A549 (cell line): Measurements from ENCODE around the gene ADCY3. TPM values are rescaled to one million over a fixed set of nuclear protein-coding genes. Genes with fewer than 3 reads are reported as not detected.

Source experiments
- ATAC-seq, 2 experiments: fragments of 200-7000 bp in 1 of 2; fragments of >200 bp in 1 of 2; cut with Nextera tagmentation in 1 of 2; cut with Tn5 transposase in 1 of 2; 3 replicates each; pipeline versions ENCODE4 v1.8.0 to v1.9.1; 2018 to 2020; ENCODE audit warnings: mild to moderate bottlenecking in 1 of 2, moderate library complexity in 1 of 2
- CTCF ChIA-PET: fragments of 300-600 bp; sonication (Branson Sonifier 250); formaldehyde crosslinking; extraction: SDS; loops from one replicate; lab custom pipeline; 2021; ENCODE audit warnings: antibody characterized with exemption, inconsistent platforms; lab: Yijun Ruan, JAX
- POLR2A ChIA-PET: fragments of 350-600 bp; formaldehyde crosslinking; extraction: SDS; loops from one replicate; lab custom pipeline; 2021; ENCODE audit warnings: antibody characterized with exemption, inconsistent platforms; lab: Yijun Ruan, JAX
- DNase-seq, 2 experiments: peaks; one replicate each; pipeline versions ENCODE4 v3.0.0 to v3.0.0-alpha.2; 2011 to 2016; ENCODE audit warnings: low read depth in 1 of 2, low spot score in 1 of 2
- FAIRE-seq: peaks from 2 replicates; lab custom pipeline; 2011; peaks lifted over from hg19 to GRCh38; lab: Jason Lieb, UNC
- H3K27ac ChIP-seq, 2 experiments: fragments of >200 bp; sonication (Bioruptor Twin); formaldehyde crosslinking; 3 replicates each; pipeline ENCODE4 v1.5.1; 2016 to 2017
- H3K4me1 ChIP-seq: fragments of >200 bp; sonication (Bioruptor Twin); formaldehyde crosslinking; 3 replicates; pipeline ENCODE4 v1.6.1; 2016
- H3K4me2 ChIP-seq: fragments of >200 bp; sonication (Bioruptor Twin); formaldehyde crosslinking; 3 replicates; pipeline ENCODE4 v1.6.1; 2016
- H3K4me3 ChIP-seq: fragments of >200 bp; sonication (Bioruptor Twin); formaldehyde crosslinking; 3 replicates; pipeline ENCODE4 v1.5.1; 2016
- H3K9me3 ChIP-seq: fragments of >200 bp; sonication (Bioruptor Twin); formaldehyde crosslinking; 3 replicates; pipeline ENCODE4 v1.6.1; 2016
- EHF ChIP-seq: fragments of 250-450 bp; sonication (Bioruptor Pico); IDR thresholded peaks from 2 replicates; pipeline ENCODE4 v1.5.0; 2020; ENCODE audit warnings: mild to moderate bottlenecking
- EHMT2 ChIP-seq: fragments of 200-600 bp; sonication (generic); IDR thresholded peaks from 2 replicates; pipeline ENCODE4 v1.6.1; 2016; ENCODE audit warnings: antibody characterized with exemption, low read depth, mild to moderate bottlenecking, moderate library complexity
- ESRRA ChIP-seq: fragments of 150-350 bp; IDR thresholded peaks from 2 replicates; pipeline ENCODE4 v1.6.1; 2014; ENCODE audit warnings: mild to moderate bottlenecking, low read length, borderline replicate concordance
- FOSL2 ChIP-seq, 2 experiments: fragments of 450-650 bp in 1 of 2; fragments of >200 bp in 1 of 2; sonication (Bioruptor Twin) in 1 of 2; formaldehyde crosslinking; IDR thresholded peaks; 2 replicates each; pipeline versions ENCODE4 v1.5.0 to v1.6.1; 2016 to 2020; ENCODE audit warnings: mild to moderate bottlenecking in 1 of 2, moderate library complexity in 1 of 2
- HEYL ChIP-seq: fragments of 250-450 bp; sonication (Bioruptor Pico); IDR thresholded peaks from 2 replicates; pipeline ENCODE4 v1.8.0; 2021; ENCODE audit warnings: mild to moderate bottlenecking, moderate library complexity
- HOXA7 ChIP-seq: fragments of 250-450 bp; sonication (Bioruptor Pico); IDR thresholded peaks from 2 replicates; pipeline ENCODE4 v1.5.0; 2020; ENCODE audit warnings: mild to moderate bottlenecking, moderate library complexity
- KDM1A ChIP-seq: fragments of 200-600 bp; sonication (generic); IDR thresholded peaks from 2 replicates; pipeline ENCODE4 v1.6.1; 2016; ENCODE audit warnings: low read depth, mild to moderate bottlenecking
- MAFK ChIP-seq: fragments of 450-650 bp; IDR thresholded peaks from 2 replicates; pipeline ENCODE4 v1.6.1; 2014; ENCODE audit not compliant: partially characterized antibody
- PHF8 ChIP-seq: fragments of 200-600 bp; sonication (generic); IDR thresholded peaks from 2 replicates; pipeline ENCODE4 v1.6.1; 2016; ENCODE audit warnings: low read depth, mild to moderate bottlenecking, antibody characterized with exemption, moderate library complexity, borderline replicate concordance
- POLR2A ChIP-seq: IDR thresholded peaks from 2 replicates; pipeline ENCODE4 v1.6.1; 2012; ENCODE audit warnings: mild to moderate bottlenecking, low read length
- RARB ChIP-seq: fragments of 250-450 bp; sonication (Bioruptor Pico); IDR thresholded peaks from 2 replicates; pipeline ENCODE4 v1.8.0; 2021; ENCODE audit warnings: mild to moderate bottlenecking, moderate library complexity
- RFX5 ChIP-seq: fragments of 450-650 bp; IDR thresholded peaks from 2 replicates; pipeline ENCODE4 v1.7.1; 2014; ENCODE audit warnings: antibody characterized with exemption, mild to moderate bottlenecking, moderate library complexity
- SREBF2 ChIP-seq: fragments of 450-650 bp; IDR thresholded peaks from 2 replicates; pipeline ENCODE4 v1.6.1; 2014; ENCODE audit warnings: mild to moderate bottlenecking, moderate library complexity
- TP53 ChIP-seq: fragments of 250-450 bp; sonication (Bioruptor Pico); IDR thresholded peaks from 2 replicates; pipeline ENCODE4 v1.5.0; 2021; ENCODE audit warnings: mild to moderate bottlenecking, moderate library complexity
- ZC3H11A ChIP-seq: fragments of 450-650 bp; IDR thresholded peaks from 2 replicates; pipeline ENCODE4 v1.6.1; 2014; ENCODE audit warnings: antibody characterized with exemption, mild to moderate bottlenecking
- ZFP36 ChIP-seq: fragments of 450-650 bp; IDR thresholded peaks from 2 replicates; pipeline ENCODE4 v1.6.1; 2014; ENCODE audit warnings: borderline replicate concordance; ENCODE audit not compliant: partially characterized antibody
- ZNF302 ChIP-seq: fragments of 250-450 bp; sonication (Bioruptor Pico); IDR thresholded peaks from 2 replicates; pipeline ENCODE4 v1.9.0; 2021; ENCODE audit warnings: inconsistent platforms, mild to moderate bottlenecking, moderate library complexity
- ZSCAN20 ChIP-seq: fragments of 250-450 bp; sonication (Bioruptor Pico); IDR thresholded peaks from 2 replicates; pipeline ENCODE4 v1.8.0; 2022; ENCODE audit warnings: mild to moderate bottlenecking, moderate library complexity
- WGBS: methylation state at CpG from one replicate; pipeline ENCODE4 v1.1.6; 2017; ENCODE audit errors: missing lambda C conversion rate; 5-methylcytosine and 5-hydroxymethylcytosine counted together
- polyA plus RNA-seq, 4 experiments: library from polyadenylated mRNA; depleted of rRNA in 3 of 4; stranded (reverse); fragments of >200 nt; fragmentation: RNase III in 1 of 4; extraction: RNeasy Plus Mini Kit Qiagen cat#74134 plus additional on column Dnase treatment in 1 of 4; gene quantifications; 2 replicates in 3 of 4; 3 replicates in 1 of 4; pipeline ENCODE4 v1.2.3, GENCODE V29; 2011 to 2017
- TF ChIP-seq, protein P1 (sequence below): fragments of >200 bp; sonication (Bioruptor Twin); formaldehyde crosslinking; IDR thresholded peaks from 3 replicates; pipeline ENCODE4 v1.6.1; 2016
- TF ChIP-seq, protein P2 (sequence below): IDR thresholded peaks from 2 replicates; pipeline ENCODE4 v1.6.1; 2012; ENCODE audit warnings: low read depth, borderline replicate concordance
- TF ChIP-seq, protein P3 (sequence below): fragments of 450-650 bp; IDR thresholded peaks from 2 replicates; pipeline ENCODE4 v1.6.1; 2014; ENCODE audit warnings: antibody characterized with exemption
- TF ChIP-seq, protein P4 (sequence below): IDR thresholded peaks from 2 replicates; pipeline ENCODE4 v1.6.1; 2012

ADCY3 gene
- polyA plus RNA-seq, 2 of the 4 experiments (the other 2 are of a cell fraction), result 37.4 to 65.4 TPM

DNA sequence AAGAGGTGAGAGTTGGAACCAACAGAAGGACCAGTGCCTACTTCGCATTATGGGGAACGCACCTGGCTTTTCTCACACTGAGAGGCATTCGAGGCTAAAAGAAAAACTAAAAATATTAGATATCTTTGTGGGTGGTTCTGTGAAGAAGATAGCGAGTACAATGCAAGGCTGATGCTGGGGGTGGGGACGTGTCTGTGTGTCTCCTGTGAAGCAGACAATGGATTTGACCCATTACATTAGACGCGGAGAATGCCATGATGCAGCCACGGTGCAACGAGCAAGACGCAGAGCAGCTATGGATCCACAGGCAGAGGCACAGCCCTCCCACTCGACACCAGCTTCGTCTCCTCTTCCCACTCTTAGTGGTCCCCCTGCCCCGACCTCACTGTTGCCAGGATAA, 61.0 kb downstream of the ADCY3 start:
- CTCF ChIA-PET, result interaction anchor here (1.6 kb wide), 1 partner anchor 338 kb away, joined by 3 read pairs; no protein-coding TSS in a partner anchor
- no peaks in the 10 kb centered on the region for H3K4me1 ChIP-seq
- H3K27ac ChIP-seq, result no peak overlapping the region
- H3K4me2 ChIP-seq, result no peak overlapping the region
- no peaks in the 10 kb centered on the region for H3K9me3 ChIP-seq
- TF ChIP-seq HEYL (CRISPR knock-in tag) (no peak), TP53 (CRISPR knock-in tag) (no peak), ZFP36 (no peak), MAFK (no peak), ZNF302 (CRISPR knock-in tag) (no peak), EHMT2 (no peak), PHF8 (no peak), FOSL2 (IDR thresholded peaks at IDR 0.05) (no peak), FOSL2 (CRISPR knock-in tag; IDR thresholded peaks at IDR 0.05) (no peak), ZC3H11A (no peak), ESRRA (no peak), RFX5 (no peak)
- TF ChIP-seq, protein P1, sequence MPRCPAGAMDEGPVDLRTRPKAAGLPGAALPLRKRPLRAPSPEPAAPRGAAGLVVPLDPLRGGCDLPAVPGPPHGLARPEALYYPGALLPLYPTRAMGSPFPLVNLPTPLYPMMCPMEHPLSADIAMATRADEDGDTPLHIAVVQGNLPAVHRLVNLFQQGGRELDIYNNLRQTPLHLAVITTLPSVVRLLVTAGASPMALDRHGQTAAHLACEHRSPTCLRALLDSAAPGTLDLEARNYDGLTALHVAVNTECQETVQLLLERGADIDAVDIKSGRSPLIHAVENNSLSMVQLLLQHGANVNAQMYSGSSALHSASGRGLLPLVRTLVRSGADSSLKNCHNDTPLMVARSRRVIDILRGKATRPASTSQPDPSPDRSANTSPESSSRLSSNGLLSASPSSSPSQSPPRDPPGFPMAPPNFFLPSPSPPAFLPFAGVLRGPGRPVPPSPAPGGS, result no peak
- no peak for DNase-seq
- POLR2A ChIA-PET, result no interaction called here
- WGBS, result 91% methylated on average over 13 of the region's 13 CpGs
- no peak for FAIRE-seq
- no peak for ATAC-seq
- no peak overlapping the region for H3K4me3 ChIP-seq

DNA sequence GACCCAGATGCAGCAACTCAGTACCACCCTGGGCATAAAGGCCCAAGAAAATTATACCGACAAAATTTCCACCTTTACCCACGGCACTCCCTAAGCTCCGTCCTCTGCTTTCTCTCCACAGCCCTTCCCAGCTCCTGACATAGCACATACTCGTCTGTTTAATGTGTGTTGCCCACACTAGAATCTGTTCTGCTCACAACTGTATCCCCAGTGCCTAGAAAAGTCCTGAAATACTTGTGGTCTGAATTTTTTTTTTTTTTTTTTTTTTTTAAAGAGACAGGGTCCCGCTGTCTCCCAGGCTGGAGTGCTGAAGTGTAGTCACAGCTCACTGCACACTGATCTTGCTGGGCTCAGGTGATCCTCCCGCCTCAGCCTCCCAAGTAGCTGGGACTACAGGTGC, 62.3 kb downstream of the ADCY3 start:
- CTCF ChIA-PET, result interaction anchor here (0.7 to 1.6 kb wide), 5 partner anchors 8 to 1186 kb away, joined by 3 to 4 read pairs (median 3); no protein-coding TSS in a partner anchor
- H3K4me1 ChIP-seq, result no peaks in the 10 kb centered on the region
- no peaks in the 10 kb centered on the region for H3K9me3 ChIP-seq
- no peak overlapping the region for H3K27ac ChIP-seq
- TF ChIP-seq EHF (CRISPR knock-in tag), result no peak
- no peak for TF ChIP-seq PHF8
- no peak for TF ChIP-seq POLR2A
- no peak for TF ChIP-seq HOXA7 (CRISPR knock-in tag)
- TF ChIP-seq, protein P2, sequence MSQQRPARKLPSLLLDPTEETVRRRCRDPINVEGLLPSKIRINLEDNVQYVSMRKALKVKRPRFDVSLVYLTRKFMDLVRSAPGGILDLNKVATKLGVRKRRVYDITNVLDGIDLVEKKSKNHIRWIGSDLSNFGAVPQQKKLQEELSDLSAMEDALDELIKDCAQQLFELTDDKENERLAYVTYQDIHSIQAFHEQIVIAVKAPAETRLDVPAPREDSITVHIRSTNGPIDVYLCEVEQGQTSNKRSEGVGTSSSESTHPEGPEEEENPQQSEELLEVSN, result no peak
- TF ChIP-seq ZSCAN20 (CRISPR knock-in tag), result no peak
- TF ChIP-seq KDM1A, result no peak
- TF ChIP-seq, protein P3, sequence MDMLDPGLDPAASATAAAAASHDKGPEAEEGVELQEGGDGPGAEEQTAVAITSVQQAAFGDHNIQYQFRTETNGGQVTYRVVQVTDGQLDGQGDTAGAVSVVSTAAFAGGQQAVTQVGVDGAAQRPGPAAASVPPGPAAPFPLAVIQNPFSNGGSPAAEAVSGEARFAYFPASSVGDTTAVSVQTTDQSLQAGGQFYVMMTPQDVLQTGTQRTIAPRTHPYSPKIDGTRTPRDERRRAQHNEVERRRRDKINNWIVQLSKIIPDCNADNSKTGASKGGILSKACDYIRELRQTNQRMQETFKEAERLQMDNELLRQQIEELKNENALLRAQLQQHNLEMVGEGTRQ, result no peak
- TF ChIP-seq, protein P4, sequence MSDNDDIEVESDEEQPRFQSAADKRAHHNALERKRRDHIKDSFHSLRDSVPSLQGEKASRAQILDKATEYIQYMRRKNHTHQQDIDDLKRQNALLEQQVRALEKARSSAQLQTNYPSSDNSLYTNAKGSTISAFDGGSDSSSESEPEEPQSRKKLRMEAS, result no peak
- no peak for TF ChIP-seq RARB
- H3K4me2 ChIP-seq, result no peak overlapping the region
- POLR2A ChIA-PET, result no interaction called here
- DNase-seq (no peak), FAIRE-seq (no peak), ATAC-seq (no peak)
- no peak overlapping the region for H3K4me3 ChIP-seq
- WGBS, result 96% methylated on average over 6 of the region's 6 CpGs

DNA sequence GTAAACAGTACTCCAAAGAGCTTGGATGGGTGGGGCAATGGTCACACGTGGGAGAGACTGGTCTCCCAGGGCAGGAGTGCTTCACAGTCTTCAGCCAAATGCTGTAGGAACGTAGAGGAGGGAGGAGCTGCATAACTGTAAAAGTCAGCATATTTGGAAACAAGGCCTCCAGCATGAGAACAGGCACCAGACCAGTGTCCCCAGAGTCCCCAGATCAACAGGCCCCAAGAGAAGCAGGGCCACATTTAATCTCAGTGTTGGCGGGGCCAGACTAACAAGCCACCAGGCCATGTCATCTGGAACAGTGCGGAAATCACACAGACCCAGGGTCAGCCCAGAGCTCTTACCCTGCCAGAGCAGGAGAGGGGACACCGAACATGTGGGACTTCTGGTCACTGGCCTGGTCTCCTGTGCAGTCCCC, 63.2 kb downstream of the ADCY3 start:
- ATAC-seq (no peak), FAIRE-seq (no peak), DNase-seq (no peak)
- Histone ChIP-seq H3K9me3 (no peaks in the 10 kb centered on the region), H3K4me1 (no peaks in the 10 kb centered on the region), H3K27ac (no peak overlapping the region), H3K4me2 (no peak overlapping the region), H3K4me3 (no peak overlapping the region)
- TF ChIP-seq, protein P4, result no peak
- TF ChIP-seq SREBF2 (no peak), MAFK (peak; percentile 16)
- CTCF ChIA-PET, result interaction anchor here (0.9 to 1.0 kb wide), 3 partner anchors 9 to 51 kb away, joined by 3 to 4 read pairs (median 3); no protein-coding TSS in a partner anchor
- POLR2A ChIA-PET, result no interaction called here
- 83% methylated on average over 5 of the region's 5 CpGs for WGBS
